Fibroblast of the conjunctiva (primary cell): Measurements from ENCODE around the gene MLLT11.

Experiments
- DNase-seq: peaks from one replicate; pipeline ENCODE4 v3.0.0-alpha.2; 2010; ENCODE audit warnings: low read depth

The MLLT11 gene, protein sequence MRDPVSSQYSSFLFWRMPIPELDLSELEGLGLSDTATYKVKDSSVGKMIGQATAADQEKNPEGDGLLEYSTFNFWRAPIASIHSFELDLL

DNA sequence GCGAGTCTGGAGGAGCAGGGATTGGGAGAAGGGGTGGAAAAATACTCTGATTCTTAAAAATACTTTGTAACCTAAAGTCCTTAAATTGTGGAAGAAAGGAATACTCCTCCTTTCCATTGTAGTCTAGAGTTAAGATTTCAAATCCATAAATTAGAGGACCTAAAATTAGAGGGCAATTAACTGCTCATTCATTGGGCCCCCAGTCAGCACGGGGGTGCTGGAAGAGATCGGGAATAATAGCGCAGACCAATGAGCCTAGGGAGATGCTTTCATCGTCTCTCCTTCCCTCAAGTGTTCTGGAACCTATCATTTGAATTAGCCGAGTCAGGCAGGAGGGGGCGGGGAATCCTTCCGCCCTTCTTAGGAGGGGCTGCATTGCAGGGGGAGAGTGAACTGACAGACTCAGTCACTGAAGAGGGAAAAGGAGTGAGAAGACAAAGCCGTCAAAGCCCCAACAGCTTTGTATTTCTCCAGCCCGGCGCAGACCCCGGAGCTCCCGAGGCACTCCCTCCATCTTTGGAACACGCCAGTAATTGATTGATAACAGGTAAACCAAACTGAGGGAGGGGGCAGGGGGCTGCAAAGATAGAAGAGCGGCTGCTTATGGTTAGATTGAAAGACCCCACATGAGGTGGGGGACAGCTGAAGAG is at the start of gene MLLT11:
Gene MLLT11 (plus strand): TSS at position 391 of the 650 bp plus-strand sequence. CDS start 6,828 bp downstream, outside the sequence.
- peak; percentile 39 for DNase-seq

DNA sequence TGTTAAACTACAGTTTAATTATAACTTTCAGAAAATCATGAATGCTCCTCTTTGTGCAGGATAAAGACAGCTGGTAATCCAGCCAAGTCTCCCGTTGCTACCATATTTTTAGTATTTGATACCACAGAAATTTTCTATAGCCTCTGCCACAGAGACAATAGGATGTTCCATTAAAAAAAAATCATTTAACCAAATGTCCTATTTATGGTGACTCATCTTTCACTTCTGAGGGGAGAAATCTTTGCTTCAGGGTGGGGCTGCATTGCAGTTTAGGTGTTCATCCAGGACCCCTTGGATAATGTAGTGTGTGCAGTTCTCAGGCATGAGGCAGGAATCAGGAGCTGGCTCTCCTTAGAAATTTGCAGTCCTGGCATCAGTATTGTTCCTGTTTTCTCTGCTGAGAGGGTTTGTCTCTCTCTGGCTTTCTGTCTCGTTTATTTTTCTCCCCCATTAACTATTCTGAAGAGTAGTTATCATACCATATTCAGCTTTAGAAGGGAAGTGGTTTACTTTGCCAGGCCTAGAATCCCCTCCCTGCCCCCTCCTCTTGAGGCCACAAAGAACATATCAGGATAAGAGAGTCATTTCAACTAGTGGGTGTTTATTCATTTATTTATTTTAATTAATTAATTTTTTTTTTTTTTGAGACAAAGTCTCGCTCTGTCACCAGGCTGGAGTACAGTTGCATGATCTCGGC is 48.9 kb upstream of the MLLT11 start:
- DNase-seq, result no peak

DNA sequence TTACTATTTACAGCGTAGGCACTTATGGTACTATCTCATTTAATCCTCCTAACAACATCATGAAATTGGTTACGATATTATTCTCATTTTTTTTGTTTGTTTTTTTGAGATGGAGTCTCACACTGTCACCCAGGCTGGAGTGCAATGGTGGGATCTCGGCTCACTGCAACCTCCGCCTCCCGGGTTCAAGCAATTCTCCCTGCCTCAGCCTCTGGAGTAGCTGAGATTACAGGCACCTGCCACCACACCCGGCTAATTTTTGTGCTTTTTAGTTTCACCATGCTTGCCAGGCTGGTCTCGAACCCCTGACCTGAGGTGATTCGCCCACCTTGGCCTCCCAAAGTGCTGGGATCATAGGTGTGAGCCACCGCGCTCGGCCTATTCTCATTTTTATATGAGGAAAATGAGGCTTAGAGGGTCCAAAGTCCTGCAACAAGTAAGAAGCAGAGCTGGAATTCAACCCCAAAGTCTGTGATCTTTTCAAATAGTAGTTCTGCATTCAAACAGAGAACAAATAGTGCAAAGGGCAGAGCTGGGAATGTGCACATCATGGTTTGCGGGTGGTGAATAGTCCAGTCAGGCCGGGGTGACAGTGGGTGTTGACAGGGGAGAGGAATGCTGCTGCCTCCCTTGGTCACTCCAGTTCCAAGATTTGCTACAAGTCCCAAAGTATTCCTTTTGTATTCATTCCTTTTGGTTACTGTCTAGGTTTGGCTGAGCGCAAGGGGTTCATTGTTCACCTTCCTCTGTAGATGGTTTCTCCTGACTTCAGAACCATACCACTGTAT is 47.3 kb upstream of the MLLT11 start:
- no peak for DNase-seq

DNA sequence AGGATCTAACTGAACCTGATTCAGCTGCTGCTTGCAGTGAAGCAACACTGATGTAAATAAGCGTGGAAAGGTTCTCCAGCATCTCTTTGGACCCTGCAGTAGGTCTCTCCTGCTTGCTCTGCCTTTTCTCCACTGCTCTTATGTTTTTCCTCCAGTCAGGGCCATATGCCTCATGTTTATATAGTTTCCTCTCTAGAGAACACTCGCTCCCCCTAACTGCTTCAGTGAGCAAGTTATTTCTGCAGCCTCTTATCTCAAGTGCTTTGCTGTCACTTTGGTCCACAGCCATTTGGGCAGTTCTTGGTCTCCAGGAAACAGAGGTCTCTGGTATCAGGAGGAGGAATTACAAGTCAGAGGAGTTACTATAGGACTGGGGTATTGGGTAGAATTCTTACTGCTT is 46.7 kb upstream of the MLLT11 start:
- no peak for DNase-seq

DNA sequence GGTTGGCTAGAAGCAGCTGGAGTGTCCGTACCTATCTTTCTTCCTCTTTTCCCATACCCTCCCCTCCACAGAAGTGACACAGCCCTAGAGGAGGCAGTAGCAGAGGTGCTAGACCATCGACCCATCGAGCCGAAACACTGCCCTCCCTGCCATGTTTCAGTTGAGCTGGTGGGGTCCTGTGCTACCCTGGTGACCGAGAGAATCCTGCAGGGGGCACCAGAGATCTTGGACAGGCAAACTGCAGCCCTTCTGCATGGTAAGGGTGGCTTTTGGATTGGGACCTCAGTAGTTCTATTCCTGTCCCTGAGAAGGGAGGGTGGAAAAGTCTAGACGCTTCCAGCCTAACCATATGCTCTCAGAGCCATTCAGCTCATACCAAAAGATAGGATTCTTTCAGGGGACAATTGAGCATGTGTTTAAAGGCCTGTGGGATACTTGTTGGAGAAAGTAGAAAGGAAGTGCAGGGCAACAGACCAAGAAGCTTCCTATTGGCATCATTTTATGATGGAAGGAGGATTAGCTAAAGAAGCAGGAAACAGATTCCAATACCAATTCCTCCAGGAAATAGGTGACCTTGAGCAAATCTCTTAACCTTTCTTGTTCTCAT is 35.6 kb upstream of the MLLT11 start:
- peak; percentile 53 for DNase-seq

DNA sequence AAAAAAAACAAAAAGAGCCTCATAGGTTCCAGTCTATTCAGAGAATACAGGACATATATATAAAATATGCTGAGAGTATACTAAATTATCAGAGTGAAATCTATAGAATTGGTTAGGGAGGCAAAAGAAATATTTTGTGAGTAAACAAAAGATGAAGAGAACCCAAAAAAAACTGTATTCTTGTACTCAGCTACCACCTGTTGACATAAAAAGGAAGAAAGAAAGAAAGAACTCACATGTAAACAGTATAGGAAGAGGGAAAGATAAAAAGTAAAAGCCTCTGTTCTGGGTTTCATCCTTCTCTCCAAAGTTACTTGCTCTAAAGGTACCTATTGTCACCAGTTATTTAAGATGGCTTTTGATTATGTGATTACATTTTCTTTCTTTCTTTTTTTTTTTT is 33.7 kb upstream of the MLLT11 start:
- DNase-seq, result no peak

DNA sequence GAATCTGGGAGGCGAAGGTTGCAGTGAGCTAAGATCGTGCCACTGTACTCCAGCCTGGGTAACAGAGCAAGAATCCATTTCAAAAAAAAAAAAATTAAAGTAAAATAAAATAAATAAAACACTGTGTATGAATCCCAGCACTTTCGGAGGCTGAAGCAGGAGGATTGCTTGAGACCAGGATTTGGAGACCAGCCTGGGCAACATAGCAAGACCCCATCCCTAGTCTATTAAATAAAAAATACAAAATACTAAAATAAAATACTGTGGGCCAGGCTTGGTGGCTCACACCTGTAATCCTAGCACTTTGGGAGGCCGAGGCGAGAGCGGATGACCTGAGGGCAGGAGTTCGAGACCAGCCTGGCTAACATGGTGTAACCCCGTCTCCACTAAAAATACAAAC is 28.0 kb upstream of the MLLT11 start:
- no peak for DNase-seq

DNA sequence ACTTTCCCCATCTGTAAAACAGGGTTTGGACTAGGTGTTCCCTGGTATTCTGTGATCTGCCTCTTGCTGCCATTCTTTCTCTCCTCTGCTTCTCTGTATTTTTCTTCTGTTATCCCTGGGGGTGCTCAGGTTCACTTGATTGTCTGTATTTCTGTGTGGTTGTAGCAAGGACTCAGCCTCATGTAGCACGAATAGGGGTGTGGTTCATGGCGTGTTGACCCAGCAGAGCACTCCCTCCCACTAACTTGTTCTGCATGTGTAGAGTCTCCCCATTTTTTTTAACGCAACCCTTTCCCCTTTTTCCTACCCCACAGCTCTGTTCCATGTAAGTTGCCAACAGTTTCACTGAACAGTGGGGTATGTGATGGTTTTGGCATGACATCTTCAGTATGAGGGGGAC is 25.0 kb upstream of the MLLT11 start:
- no peak for DNase-seq

DNA sequence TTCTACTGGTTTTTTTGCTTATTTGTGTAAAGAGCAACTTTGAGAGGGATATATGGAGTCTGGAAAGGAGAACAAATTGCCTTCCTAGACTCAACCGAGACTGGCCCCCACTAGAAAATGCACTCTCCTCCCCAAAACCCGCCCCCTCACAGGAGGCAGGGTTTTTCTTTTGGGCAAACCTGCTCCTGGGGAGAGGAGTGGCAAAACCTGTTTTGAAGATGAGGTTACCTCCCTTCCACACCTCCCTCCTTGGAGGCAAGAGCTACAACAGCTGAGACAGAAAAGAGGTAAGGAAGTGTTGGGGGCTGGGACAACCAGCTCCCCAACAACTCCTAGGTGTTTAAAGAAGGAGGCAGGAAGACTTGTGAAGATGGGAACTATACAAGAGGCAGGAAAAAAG is 23.8 kb upstream of the MLLT11 start, which contains the start of gene BNIPL:
Gene BNIPL (plus strand): TSS at position 231 of the 400 bp plus-strand sequence. CDS start 140 bp downstream, at position 371.
- no peak for DNase-seq

DNA sequence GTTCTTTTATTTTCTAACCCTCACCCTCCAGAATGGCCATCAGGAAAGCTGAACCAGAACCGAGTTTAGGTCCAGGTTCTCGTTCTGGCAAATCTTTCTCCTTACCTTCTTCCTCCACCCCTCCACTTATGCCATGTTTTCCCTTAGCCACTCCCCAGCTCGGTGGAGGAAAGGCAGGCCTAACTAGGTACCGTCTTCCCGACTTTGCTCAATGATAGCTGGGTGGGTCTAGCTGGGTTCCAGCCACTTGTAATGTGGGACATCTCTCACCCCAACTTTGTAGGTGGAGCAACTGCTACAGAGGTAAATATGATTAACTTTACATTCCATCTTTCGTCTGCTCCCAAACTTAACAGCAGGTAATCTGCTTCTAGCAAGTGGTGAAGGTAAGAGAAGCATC is 23.2 kb upstream of the MLLT11 start:
- no peak for DNase-seq

DNA sequence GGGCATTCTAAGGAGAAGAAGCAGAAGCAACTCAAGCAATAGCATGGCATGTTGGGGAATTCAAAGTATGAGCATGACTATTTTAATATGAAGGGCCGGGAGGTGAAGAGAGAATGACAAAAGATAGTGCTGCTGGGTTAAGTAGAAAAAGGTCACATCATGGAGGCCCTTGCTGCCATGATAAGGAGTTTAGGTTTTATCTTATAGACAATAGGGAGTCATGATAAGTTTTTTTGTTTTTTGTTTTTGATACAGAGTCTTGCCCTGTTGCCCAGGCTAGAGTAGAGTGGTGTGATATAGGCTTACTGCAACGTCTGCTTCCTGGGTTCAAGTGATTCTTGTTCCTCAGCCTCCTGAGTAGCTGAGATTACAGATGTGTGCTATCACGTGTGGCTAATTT is 20.7 kb upstream of the MLLT11 start:
- no peak for DNase-seq

DNA sequence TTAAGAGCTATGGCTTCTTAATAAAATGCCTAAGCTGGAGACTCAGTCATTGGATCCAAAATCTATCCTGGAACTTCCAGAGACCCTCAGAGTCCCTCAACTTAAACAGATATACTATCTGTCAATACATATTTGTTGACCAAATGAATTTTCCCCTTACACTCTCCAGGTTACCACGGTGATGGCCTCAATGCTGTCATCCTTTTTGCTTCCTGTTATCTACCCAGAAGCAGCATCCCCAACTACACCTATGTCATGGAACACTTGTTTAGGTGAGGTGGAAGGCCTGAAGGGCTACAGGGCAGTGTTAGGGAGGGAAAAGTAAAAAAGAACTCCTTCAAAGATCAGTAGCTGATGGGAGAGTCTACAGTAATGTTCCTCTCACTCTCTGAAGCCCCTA is 17.0 kb upstream of the MLLT11 start:
- DNase-seq, result no peak

DNA sequence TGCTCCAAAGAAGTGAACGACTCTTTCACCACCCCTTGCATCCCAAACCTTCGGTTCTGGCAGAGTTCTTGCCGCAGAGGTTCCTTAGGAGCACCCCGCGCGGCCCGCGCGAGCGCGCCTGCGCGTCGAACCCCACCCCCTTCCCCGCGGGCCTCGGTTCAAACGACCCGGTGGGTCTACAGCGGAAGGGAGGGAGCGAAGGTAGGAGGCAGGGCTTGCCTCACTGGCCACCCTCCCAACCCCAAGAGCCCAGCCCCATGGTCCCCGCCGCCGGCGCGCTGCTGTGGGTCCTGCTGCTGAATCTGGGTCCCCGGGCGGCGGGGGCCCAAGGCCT is 12.6 kb upstream of the MLLT11 start, which contains the start of gene C1orf56:
Gene C1orf56 (plus strand): TSS at position 161 of the 334 bp plus-strand sequence. CDS start 97 bp downstream, at position 258.
- DNase-seq, result peak; percentile 55

DNA sequence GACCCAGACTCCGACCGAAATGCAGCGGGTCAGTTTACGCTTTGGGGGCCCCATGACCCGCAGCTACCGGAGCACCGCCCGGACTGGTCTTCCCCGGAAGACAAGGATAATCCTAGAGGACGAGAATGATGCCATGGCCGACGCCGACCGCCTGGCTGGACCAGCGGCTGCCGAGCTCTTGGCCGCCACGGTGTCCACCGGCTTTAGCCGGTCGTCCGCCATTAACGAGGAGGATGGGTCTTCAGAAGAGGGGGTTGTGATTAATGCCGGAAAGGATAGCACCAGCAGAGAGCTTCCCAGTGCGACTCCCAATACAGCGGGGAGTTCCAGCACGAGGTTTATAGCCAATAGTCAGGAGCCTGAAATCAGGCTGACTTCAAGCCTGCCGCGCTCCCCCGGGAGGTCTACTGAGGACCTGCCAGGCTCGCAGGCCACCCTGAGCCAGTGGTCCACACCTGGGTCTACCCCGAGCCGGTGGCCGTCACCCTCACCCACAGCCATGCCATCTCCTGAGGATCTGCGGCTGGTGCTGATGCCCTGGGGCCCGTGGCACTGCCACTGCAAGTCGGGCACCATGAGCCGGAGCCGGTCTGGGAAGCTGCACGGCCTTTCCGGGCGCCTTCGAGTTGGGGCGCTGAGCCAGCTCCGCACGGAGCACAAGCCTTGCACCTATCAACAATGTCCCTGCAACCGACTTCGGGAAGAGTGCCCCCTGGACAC is 12.1 kb upstream of the MLLT11 start:
- DNase-seq, result peak; percentile 40

DNA sequence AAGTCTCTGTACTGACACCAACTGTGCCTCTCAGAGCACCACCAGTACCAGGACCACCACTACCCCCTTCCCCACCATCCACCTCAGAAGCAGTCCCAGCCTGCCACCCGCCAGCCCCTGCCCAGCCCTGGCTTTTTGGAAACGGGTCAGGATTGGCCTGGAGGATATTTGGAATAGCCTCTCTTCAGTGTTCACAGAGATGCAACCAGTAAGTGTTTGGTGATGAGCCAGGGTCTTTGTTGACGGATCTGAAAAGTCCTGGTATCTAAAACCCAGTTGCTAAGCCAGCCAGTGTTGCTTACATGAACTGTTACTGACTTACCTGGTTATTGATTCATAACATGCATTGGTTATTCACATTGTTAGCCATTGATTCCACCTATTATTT is 11.6 kb upstream of the MLLT11 start:
- DNase-seq, result no peak

DNA sequence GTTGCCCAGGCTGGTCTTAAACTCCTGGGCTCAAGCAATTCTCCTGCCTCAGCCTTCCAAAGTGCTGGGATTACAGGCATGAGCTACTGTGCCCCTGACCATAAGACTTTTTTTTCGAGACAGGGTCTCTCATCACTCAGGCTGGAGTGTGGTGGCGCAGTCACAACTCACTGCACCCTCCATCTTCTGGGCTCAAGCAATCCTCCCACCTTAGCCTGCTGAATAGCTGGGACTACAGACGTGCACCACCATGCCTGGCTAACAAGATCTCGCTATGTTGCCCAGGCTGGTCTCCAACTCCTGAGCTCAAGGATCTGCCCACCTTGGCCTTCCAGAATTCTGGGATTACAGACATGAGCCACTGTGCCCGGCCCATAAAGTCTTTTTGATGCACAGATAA is 10.7 kb upstream of the MLLT11 start:
- no peak for DNase-seq

DNA sequence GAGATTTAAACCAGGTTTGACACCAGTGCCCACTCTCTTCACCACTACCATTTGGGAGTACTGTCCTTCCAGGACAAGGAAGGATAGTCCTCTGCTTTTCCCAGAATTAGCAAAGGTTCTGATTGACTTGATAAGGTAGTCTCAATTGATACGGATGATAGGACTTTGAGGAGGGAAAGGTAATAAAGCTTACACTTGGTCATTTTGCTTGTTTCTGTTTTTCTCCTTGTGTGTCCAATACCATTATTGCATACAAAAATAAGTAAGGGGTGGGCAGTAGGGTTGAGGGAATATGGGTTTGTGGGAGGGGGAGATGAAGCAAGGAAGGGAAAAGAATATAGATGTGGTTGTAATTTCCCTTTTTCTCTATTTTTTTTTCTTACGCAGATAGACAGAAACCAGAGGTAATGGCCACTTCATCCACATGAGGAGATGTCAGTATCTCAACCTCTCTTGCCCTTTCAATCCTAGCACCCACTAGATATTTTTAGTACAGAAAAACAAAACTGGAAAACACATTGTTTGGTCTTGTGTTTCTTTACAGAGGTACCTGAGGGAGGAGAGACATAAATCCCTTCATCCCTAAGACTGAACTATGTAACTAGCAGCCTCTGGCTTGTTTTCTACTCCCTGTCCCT is 10.0 kb upstream of the MLLT11 start:
- DNase-seq, result no peak

DNA sequence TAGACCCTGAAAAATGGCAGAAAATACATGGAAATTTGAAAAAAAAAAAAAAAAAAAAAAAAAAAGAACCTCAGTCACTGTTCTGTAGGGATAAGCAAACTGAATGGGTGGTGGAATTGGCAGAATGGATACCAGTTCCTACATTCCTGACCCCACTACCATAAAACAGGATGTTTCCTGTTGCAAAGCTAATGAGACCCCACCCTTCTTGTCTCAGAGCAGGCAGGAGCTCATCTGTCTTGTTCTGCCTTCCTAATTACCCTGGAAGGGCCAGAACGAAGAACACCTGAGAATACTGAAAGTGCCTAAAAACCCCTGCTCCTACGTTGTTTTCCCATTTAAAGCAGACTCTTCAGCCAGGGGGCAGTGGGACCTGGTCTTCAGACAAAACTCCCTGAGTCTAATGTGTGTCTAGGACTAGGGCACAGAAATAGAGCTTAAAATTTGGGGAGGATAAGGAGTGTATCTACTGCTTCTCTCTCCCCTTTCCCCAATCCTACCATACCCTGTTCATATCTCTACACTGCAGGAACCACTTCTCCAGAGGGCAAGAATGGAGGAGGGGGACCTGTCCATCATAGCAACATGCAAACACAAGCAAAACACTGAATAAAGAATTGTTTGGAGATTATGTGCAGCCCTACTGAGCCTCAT is 8.7 kb upstream of the MLLT11 start:
- DNase-seq, result no peak

DNA sequence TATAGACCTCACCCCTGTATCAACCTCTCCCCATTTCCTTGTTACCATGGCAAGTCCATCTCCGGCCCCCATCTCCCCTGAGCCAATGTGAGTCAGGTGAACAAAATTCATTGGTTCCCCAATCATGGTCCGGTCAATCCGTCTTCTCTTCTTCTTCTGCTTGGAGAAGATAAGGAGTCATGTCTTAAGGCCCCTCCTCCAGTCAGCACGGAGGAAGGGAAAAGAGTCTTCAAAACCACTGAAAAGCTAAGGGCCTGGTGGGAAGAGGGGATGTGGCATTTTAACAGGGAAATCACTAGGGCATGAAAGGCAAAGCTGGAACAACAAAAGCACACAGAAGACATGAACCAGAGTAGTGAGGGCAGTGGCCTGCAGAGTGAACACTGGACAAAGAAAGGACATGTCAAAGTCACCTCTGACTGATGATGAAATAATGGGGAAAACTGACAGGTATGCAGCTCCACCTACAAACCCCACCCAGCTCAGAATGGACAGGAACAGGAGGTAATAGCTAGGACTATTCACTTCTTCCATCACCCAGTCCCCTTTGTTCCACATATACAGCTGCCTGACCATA is 5.1 kb upstream of the MLLT11 start:
- DNase-seq, result no peak

DNA sequence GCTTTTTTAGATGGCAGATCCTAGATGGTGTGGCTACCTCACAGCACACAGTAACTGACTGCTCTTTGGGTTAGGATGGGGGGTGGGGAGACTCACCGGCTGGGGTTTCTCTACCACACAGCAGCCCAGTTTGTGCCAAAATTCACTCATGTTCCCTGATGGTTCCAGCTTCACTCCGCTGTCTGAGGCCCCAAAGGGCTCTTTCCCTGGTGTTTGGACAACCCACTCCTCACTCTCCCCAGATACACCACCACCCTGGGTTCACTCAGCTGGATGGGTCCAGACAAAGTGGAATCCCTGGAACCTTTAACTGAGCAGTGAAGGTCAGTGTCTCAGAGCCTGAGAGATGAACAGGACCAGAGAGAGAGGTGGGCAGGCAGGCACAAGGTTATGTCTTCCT is 4.6 kb upstream of the MLLT11 start:
- DNase-seq, result no peak
